ENCODE results near the gene RRAS2. TPM values are rescaled to one million over a fixed set of nuclear protein-coding genes. Genes with fewer than 3 reads are reported as not detected.

The RRAS2 gene
- total RNA-seq, 4 donors from 2014 or later, result 12.3 to 86.0 (median 41.7) TPM

- intact Hi-C loops (cut with DNase I; ENCODE audit: low total_unique reads) (no loop called here), in situ Hi-C loops (cut with MboI; ENCODE audit: low pct_ligation_motif_present in 1 of 4, low pct_unique_long_range_greater_than_20kb in 1 of 4, low sequenced_read_pairs in 3 of 4) (loop anchor here in 2 of 4 donors (25.0 kb wide), 2 partner anchors 137 to 187 kb away; no protein-coding TSS in a partner anchor)
- no peak overlapping the region for H3K4me3 ChIP-seq
- no peak for DNase-seq
- TF ChIP-seq POLR2A (IDR thresholded peaks at IDR 0.05), result no peak
- no peak for TF ChIP-seq CTCF (IDR thresholded peaks at IDR 0.05)
- TF ChIP-seq EP300 (IDR thresholded peaks at IDR 0.05; ENCODE audit: low read depth), result no peak
- no peak for TF ChIP-seq POLR2AphosphoS5 (IDR thresholded peaks at IDR 0.05)
- no peaks in the 10 kb centered on the region for H3K27me3 ChIP-seq
- no peak overlapping the region for H3K27ac ChIP-seq
- no peaks in the 10 kb centered on the region for H3K4me1 ChIP-seq
- H3K36me3 ChIP-seq, result no peaks in the 10 kb centered on the region
- no peaks in the 10 kb centered on the region for H3K9me3 ChIP-seq
These were observed 83.9 kb downstream of the RRAS2 start for GRCh38 chr11:14275076-14275475.

GRCh38 chr11:14273895-14274294 lies 85.1 kb downstream of the RRAS2 start:
- intact Hi-C loops (cut with DNase I; ENCODE audit: low total_unique reads), result no loop called here
- TF ChIP-seq EP300 (IDR thresholded peaks at IDR 0.05; ENCODE audit: low read depth), result no peak
- TF ChIP-seq POLR2AphosphoS5 (IDR thresholded peaks at IDR 0.05), result no peak
- TF ChIP-seq CTCF (IDR thresholded peaks at IDR 0.05), result no peak
- TF ChIP-seq POLR2A (IDR thresholded peaks at IDR 0.05), result no peak
- H3K4me1 ChIP-seq, result no peaks in the 10 kb centered on the region
- in situ Hi-C loops (cut with MboI; ENCODE audit: low pct_ligation_motif_present in 1 of 4, low pct_unique_long_range_greater_than_20kb in 1 of 4, low sequenced_read_pairs in 3 of 4), result loop anchor here in 1 of 4 donors (25.0 kb wide), 1 partner anchor 512 kb away; no protein-coding TSS in a partner anchor
- no peak for DNase-seq
- H3K27ac ChIP-seq, result no peak overlapping the region
- 78 to 93% methylated on average over 2 of the region's 2 CpGs for WGBS, 2 donors (ENCODE audit: low coverage in 1 of 2)
- no peaks in the 10 kb centered on the region for H3K27me3 ChIP-seq
- H3K9me3 ChIP-seq, result no peaks in the 10 kb centered on the region
- H3K36me3 ChIP-seq, result no peaks in the 10 kb centered on the region
- H3K4me3 ChIP-seq, result no peak overlapping the region

- WGBS, 2 donors (ENCODE audit: low coverage in 1 of 2), result 51 to 91% methylated on average over 4 to 6 of the region's 6 CpGs
- DNase-seq, result no peak
- Histone ChIP-seq H3K27ac (no peak overlapping the region), H3K36me3 (no peaks in the 10 kb centered on the region), H3K27me3 (no peaks in the 10 kb centered on the region), H3K4me1 (no peaks in the 10 kb centered on the region), H3K9me3 (no peaks in the 10 kb centered on the region), H3K4me3 (no peak overlapping the region)
- intact Hi-C loops (cut with DNase I; ENCODE audit: low total_unique reads), result no loop called here
- in situ Hi-C loops (cut with MboI; ENCODE audit: low pct_ligation_motif_present in 1 of 4, low pct_unique_long_range_greater_than_20kb in 1 of 4, low sequenced_read_pairs in 3 of 4), result loop anchor here in 1 of 4 donors (25.0 kb wide), 1 partner anchor 509 kb away; no protein-coding TSS in a partner anchor
- TF ChIP-seq CTCF (IDR thresholded peaks at IDR 0.05), result no peak
- TF ChIP-seq POLR2A (IDR thresholded peaks at IDR 0.05), result no peak
- no peak for TF ChIP-seq POLR2AphosphoS5 (IDR thresholded peaks at IDR 0.05)
- no peak for TF ChIP-seq EP300 (IDR thresholded peaks at IDR 0.05; ENCODE audit: low read depth)
These were observed 88.1 kb downstream of the RRAS2 start for GRCh38 chr11:14270690-14271542.

- TF ChIP-seq POLR2AphosphoS5 (IDR thresholded peaks at IDR 0.05) (no peak), EP300 (IDR thresholded peaks at IDR 0.05; ENCODE audit: low read depth) (no peak), CTCF (IDR thresholded peaks at IDR 0.05) (no peak), POLR2A (IDR thresholded peaks at IDR 0.05) (no peak)
- Histone ChIP-seq H3K27me3 (no peaks in the 10 kb centered on the region), H3K27ac (no peak overlapping the region), H3K9me3 (no peaks in the 10 kb centered on the region), H3K4me3 (no peak overlapping the region), H3K4me1 (no peaks in the 10 kb centered on the region), H3K36me3 (peaks cover 0 to 4% (median 0%) of the 10 kb centered on the region in 4 donors)
- DNase-seq, result no peak
- in situ Hi-C loops (cut with MboI; ENCODE audit: low pct_ligation_motif_present in 1 of 4, low pct_unique_long_range_greater_than_20kb in 1 of 4, low sequenced_read_pairs in 3 of 4) (loop anchor here in 1 of 4 donors (25.0 kb wide), 1 partner anchor 508 kb away; no protein-coding TSS in a partner anchor), intact Hi-C loops (cut with DNase I; ENCODE audit: low total_unique reads) (no loop called here)
- WGBS, 2 donors (ENCODE audit: low coverage in 1 of 2), result 53 to 71% methylated on average over 3 to 5 of the region's 5 CpGs
These were observed 89.0 kb downstream of the RRAS2 start for GRCh38 chr11:14269692-14270573.

Data from transverse colon (tissue), 4 donors.